GM08714 (cell line): ENCODE measurements around the gene ERGIC2.
"Not testable (repeated sequence)": the region's sequence is repeated elsewhere in the genome, so short reads cannot be mapped to it uniquely, and the experiment has no call there.

Experiments
- H3K4me3 ChIP-seq: fragments of 200-500 bp; sonication (Bioruptor generic); 2 replicates; pipeline ENCODE4 v1.5.1; 2014; ENCODE audit warnings: mild to moderate bottlenecking, low read length, inconsistent platforms
- ZNF274 ChIP-seq: IDR thresholded peaks from 2 replicates; pipeline ENCODE4 v1.6.1; 2012; ENCODE audit warnings: mild to moderate bottlenecking, low read depth, low read length

ERGIC2 gene

GRCh38 chr12:29396774-29397173 lies 15.8 kb upstream of the ERGIC2 start:
- no peak for TF ChIP-seq ZNF274
- H3K4me3 ChIP-seq, result no peak overlapping the region

DNA sequence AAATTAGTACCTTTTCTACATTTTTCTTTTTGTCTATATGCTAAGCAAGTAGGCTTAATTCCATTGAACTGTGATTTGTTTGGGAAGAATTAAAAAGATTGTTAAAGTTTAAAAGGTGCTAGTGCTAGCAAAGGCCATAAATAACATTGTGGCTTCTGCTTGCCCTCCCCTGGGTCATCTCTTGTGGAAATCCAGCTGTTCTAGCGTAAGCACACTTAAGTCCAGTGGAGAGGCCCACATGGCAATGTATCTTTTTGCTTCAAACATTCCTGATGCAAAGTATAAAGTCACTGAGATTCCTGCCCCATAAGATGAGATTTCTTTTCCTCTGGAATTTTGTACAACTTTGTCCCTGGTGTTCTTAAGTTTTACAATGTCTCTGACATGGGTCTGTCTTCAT lies 14.4 kb upstream of the ERGIC2 start:
- no peak for TF ChIP-seq ZNF274
- no peak overlapping the region for H3K4me3 ChIP-seq

GRCh38 chr12:29390419-29390818 lies 9.4 kb upstream of the ERGIC2 start:
- peak overlapping the region; percentile 26; the same call in 1 of the 2 replicates for H3K4me3 ChIP-seq

GRCh38 chr12:29389295-29389919 lies 8.4 kb upstream of the ERGIC2 start:
- TF ChIP-seq ZNF274, result no peak
- H3K4me3 ChIP-seq, result peak overlapping the region; percentile 83

DNA sequence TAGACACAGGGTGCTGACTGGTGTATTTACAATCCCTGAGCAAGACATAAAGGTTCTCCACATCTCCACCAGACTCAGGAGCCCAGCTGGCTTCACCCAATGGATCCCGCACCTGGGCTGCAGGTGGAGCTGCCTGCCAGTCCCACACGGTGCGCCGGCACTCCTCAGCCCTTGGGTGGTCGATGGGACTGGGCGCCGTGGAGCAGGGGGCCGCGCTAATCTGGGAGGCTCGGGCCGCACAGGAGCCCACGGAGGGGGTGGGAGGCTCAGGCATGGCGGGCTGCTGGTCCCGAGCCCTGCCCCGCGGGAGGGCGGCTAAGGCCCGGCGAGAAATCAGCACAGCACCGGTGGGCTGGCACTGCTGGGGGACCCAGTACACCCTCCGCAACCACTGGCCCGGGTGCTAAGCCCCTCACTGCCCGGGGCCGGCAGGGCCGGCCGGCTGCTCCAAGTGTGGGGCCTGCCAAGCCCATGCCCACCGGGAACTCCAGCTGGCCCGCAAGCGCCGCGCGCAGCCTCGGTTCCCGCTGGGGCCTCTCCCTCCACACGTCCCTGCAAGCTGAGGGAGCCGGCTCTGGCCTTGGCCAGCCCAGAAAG lies 5.2 kb upstream of the ERGIC2 start:
- H3K4me3 ChIP-seq, result not testable (repeated sequence)

- H3K4me3 ChIP-seq, result not testable (repeated sequence)
Observed at GRCh38 chr12:29385194-29385593, 4.2 kb upstream of the ERGIC2 start.

- H3K4me3 ChIP-seq, result no peak overlapping the region; the same call in 1 of the 2 replicates
- TF ChIP-seq ZNF274, result no peak
Observed at GRCh38 chr12:29382251-29382650, 1.3 kb upstream of the ERGIC2 start.

GRCh38 chr12:29376118-29376517 lies 4.9 kb downstream of the ERGIC2 start:
- TF ChIP-seq ZNF274, result no peak
- H3K4me3 ChIP-seq, result no peak overlapping the region

- TF ChIP-seq ZNF274, result no peak
- H3K4me3 ChIP-seq, result no peak overlapping the region
Observed at GRCh38 chr12:29374913-29375312, 6.1 kb downstream of the ERGIC2 start.

DNA sequence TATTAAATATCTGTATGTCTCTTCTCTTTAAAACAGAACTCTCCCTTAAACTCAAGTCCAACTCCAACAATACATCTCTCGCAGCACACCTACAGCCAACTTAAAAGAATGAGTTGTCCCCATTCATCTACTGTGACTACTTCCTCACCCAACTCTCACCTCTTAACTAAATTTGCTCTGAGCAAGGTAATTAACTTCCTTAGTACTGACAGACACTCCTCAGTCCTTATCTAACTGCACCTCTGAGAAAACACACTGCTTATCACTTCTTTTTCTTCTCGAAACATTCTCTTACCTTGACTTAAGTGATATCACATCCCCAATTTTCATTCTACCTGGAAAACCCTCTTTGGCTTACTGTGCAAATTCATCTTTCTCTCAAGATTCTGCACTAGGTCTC lies 7.0 kb downstream of the ERGIC2 start:
- no peak overlapping the region for H3K4me3 ChIP-seq
- no peak for TF ChIP-seq ZNF274

DNA sequence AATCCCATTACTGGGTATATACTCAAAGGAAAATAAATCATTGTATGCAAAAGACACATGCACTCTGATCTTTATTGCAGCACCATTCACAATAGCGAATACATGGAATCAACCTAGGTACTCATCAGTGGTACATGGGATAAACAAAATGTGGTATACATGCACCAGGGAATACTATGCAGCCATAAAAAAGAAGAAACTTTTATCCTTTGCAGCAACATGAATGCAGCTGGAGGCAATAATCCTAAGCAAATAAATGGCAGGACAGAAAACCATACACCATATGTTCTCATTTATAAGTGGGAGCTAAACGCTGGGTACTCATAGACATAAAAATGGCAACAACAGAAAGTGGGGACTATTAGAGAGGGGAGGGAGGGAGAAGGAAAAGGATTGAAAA lies 15.9 kb downstream of the ERGIC2 start:
- no peak for TF ChIP-seq ZNF274
- H3K4me3 ChIP-seq, result no peak overlapping the region

DNA sequence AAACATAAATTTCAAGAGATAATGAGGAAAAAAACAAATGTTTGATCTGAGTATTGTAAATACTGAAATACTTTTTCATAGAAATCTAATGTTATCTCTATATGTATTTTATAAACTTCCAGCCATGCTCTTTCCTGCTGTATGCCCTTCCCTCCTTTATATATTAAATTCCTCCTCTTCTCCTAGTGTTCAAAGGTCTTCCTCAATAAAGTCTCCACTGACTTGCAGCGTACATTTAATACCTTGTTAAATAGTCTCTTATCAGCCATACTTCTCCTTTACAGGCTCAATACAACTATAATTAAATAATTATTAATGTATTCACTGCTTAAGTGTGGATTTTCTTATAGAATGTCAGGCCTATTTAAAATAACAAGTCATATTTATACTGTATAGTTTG lies 26.0 kb downstream of the ERGIC2 start:
- no peak for TF ChIP-seq ZNF274
- no peak overlapping the region for H3K4me3 ChIP-seq

DNA sequence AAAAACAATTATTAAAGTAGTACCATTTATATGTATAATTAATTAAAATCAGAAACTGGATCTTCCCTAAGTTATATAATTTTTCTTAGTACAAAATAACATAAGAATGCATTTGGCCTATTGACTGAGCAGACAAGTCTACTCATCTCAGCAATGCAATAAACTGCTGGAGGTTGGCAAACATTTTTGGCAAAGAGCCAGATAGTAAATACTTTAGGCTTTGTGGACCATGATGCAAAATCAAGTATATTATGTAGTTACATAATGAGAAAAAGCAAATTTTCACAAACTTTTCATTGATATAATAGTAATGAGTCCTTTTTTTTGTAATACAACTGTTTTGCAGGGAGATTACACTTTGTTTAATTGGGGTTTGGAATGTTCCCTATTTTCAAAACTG lies 30.9 kb downstream of the ERGIC2 start:
- no peak for TF ChIP-seq ZNF274
- no peak overlapping the region for H3K4me3 ChIP-seq

DNA sequence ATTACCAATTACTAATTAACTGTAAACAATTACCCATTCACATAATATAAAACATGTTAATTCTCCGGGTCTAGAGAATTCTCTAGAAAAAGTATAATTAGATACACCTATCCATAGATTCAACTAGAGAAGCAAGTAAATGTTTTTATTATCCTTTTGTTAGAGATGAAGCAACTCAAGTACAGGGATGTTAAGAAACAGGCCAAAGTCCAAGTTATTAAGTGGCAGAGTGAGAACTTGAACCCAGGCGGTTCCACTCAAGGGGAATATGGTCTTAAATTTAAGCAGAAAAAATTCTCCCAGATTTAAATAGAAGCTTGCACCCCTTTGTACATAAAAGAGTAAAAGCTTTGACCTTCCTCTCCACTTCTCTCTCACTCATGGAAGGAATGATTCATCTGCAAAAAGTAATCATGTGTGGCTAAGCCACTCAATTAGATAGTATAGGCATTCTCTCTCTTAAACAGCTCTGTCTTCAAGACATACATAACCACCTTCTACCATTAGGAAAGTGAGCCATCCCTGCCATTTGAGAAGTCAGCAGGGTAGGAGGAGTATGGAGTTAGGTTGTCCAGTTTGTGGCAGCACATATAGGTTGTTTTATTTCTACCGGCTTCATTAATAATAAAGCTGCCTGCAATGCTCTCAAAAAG lies 34.1 kb downstream of the ERGIC2 start:
- no peak for TF ChIP-seq ZNF274
- no peak overlapping the region for H3K4me3 ChIP-seq

DNA sequence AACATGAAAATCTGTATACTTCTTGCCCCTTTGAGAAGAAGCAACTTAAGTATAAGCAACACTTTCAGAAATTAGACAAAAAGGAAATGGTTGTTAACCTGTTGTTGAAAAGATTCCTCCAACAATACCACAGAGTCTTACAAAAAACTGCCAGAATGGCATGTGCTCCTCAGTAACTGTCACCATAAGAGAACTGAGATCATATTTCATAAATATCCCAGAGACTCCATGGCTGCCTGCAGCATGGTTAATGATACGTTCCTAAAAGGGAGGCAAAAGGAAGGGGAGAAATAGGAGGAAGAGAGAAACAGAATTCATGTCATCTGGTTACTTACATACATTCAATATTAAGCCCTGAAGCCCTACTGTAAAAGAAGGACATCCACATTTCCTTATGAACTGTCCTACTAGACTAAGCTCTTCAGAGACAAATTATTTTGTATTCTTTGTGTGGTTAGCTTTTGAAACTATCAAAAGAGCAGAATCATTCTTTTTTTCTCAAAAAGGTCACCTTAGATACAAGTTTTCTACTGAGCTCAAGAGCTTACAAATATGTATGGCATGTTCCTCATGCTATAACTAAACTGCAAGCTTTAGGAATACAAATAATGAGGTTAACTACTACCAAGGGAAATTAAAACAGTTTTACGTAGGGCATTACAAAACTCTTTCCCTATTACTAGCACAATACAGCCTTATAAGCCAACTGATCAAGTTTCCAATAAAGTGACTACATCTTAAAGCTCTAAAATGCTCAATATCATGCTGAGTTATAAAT lies 37.8 kb downstream of the ERGIC2 start:
- H3K4me3 ChIP-seq, result no peak overlapping the region
- no peak for TF ChIP-seq ZNF274
